DOHH2 (cell line): Measurements from ENCODE around the gene SLC52A3.

Experiments
- H3F3A ChIP-seq: fragments of 200-600 bp; sonication (generic), shearing (Covaris generic); 2 replicates; pipeline ENCODE4 v1.6.0; 2016; ENCODE audit warnings: antibody characterized with exemption, mild to moderate bottlenecking; ENCODE audit not compliant: control insufficient read depth, insufficient read depth
- H3K27ac ChIP-seq: fragments of 200-600 bp; sonication (generic); 2 replicates; pipeline ENCODE4 v1.5.1; 2014; ENCODE audit warnings: low read depth, mild to moderate bottlenecking, low read length, moderate library complexity
- H3K27me3 ChIP-seq: fragments of 200-600 bp; sonication (generic); 2 replicates; pipeline ENCODE4 v1.6.1; 2014; ENCODE audit warnings: mild to moderate bottlenecking, low read length, mixed read lengths; ENCODE audit not compliant: control insufficient read depth
- H3K36me3 ChIP-seq: fragments of 200-600 bp; sonication (generic); 2 replicates; pipeline ENCODE4 v1.6.1; 2014; ENCODE audit warnings: mild to moderate bottlenecking, low read length, moderate library complexity, mixed read lengths; ENCODE audit not compliant: control insufficient read depth
- H3K4me1 ChIP-seq: fragments of 200-600 bp; sonication (generic); 2 replicates; pipeline ENCODE4 v1.6.1; 2014; ENCODE audit warnings: mild to moderate bottlenecking, low read length, mixed read lengths; ENCODE audit not compliant: control insufficient read depth
- H3K4me2 ChIP-seq: fragments of 200-600 bp; sonication (generic); 2 replicates; pipeline ENCODE4 v1.6.0; 2014; ENCODE audit warnings: mild to moderate bottlenecking, low read length, moderate library complexity
- H3K4me3 ChIP-seq: fragments of 200-600 bp; sonication (generic); 2 replicates; pipeline ENCODE4 v1.5.1; 2014; ENCODE audit warnings: mild to moderate bottlenecking, low read length, mixed read lengths
- H3K79me2 ChIP-seq: fragments of 200-600 bp; sonication (generic); 2 replicates; pipeline ENCODE4 v1.6.1; 2014; ENCODE audit warnings: mild to moderate bottlenecking, low read length, mixed read lengths; ENCODE audit not compliant: control insufficient read depth
- H3K9me2 ChIP-seq: fragments of 200-600 bp; sonication (generic); replicated peaks from 2 replicates; pipeline ENCODE4 v1.6.1; 2014; ENCODE audit warnings: mild to moderate bottlenecking, low read length, mixed read lengths; ENCODE audit not compliant: control insufficient read depth
- H3K9me3 ChIP-seq: fragments of 200-600 bp; sonication (generic); 2 replicates; pipeline ENCODE4 v1.6.1; 2014; ENCODE audit warnings: antibody characterized with exemption, low read length, mixed read lengths; ENCODE audit not compliant: control insufficient read depth, insufficient read depth
- H4K20me1 ChIP-seq: fragments of 200-600 bp; sonication (generic); 2 replicates; pipeline ENCODE4 v1.6.0; 2014; ENCODE audit warnings: low read depth, mild to moderate bottlenecking, antibody characterized with exemption, low read length, moderate library complexity; ENCODE audit not compliant: control insufficient read depth, insufficient read depth
- CTCF ChIP-seq: fragments of 200-600 bp; sonication (generic); IDR thresholded peaks from one replicate; pipeline ENCODE4 v1.5.1; 2014; ENCODE audit warnings: antibody characterized with exemption, mild to moderate bottlenecking, low read depth, low read length; ENCODE audit not compliant: poor library complexity, severe bottlenecking
- EZH2phosphoT487 ChIP-seq: fragments of 200-600 bp; sonication (generic); IDR thresholded peaks from 2 replicates; pipeline ENCODE4 v1.6.1; 2017; ENCODE audit warnings: borderline replicate concordance, mild to moderate bottlenecking, antibody characterized with exemption, low read length, moderate library complexity, mixed read lengths

SLC52A3 gene

GRCh38 chr20:770691-771090 is 2.4 kb upstream of the SLC52A3 start:
- Histone ChIP-seq H3K9me3 (no peaks in the 10 kb centered on the region), H3K36me3 (no peaks in the 10 kb centered on the region), H4K20me1 (no peaks in the 10 kb centered on the region), H3K27me3 (no peaks in the 10 kb centered on the region), H3K9me2 (no peaks in the 10 kb centered on the region), H3K4me1 (no peaks in the 10 kb centered on the region), H3K4me2 (no peak overlapping the region), H3K79me2 (no peaks in the 10 kb centered on the region), H3K4me3 (no peak overlapping the region), H3K27ac (no peak overlapping the region), H3F3A (no peaks in the 10 kb centered on the region)
- no peak for TF ChIP-seq EZH2phosphoT487
- TF ChIP-seq CTCF, result no peak

- H3K4me1 ChIP-seq, result no peaks in the 10 kb centered on the region
- no peak overlapping the region for H3K27ac ChIP-seq
- no peaks in the 10 kb centered on the region for H3K27me3 ChIP-seq
- H3K36me3 ChIP-seq, result no peaks in the 10 kb centered on the region
- no peaks in the 10 kb centered on the region for H3K9me3 ChIP-seq
- no peaks in the 10 kb centered on the region for H3F3A ChIP-seq
- no peaks in the 10 kb centered on the region for H3K79me2 ChIP-seq
- H3K9me2 ChIP-seq, result no peaks in the 10 kb centered on the region
- H3K4me3 ChIP-seq, result no peak overlapping the region
- H3K4me2 ChIP-seq, result no peak overlapping the region
- TF ChIP-seq EZH2phosphoT487, result no peak
- no peak for TF ChIP-seq CTCF
- no peaks in the 10 kb centered on the region for H4K20me1 ChIP-seq
Observed at GRCh38 chr20:766906-767305, 1.4 kb downstream of the SLC52A3 start.

DNA sequence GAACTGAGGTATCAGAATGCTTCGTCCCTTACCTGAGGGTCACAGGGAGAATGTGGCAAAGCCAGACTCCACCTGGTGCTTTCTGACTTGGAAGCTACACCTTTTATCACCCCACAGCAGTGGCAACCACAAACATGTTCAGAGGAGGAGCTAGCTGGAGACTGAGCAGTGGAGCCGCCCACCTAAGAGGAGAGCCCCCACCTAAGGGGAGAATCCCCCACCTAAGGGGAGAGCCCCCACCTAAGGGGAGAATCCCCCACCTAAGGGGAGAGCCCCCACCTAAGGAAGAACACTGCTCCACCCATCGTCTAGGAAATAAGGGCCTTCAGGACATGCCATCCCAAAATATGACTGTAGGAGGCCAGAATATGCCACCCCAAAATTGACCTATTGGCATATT is 4.0 kb downstream of the SLC52A3 start:
- H4K20me1 ChIP-seq, result no peaks in the 10 kb centered on the region
- TF ChIP-seq CTCF, result no peak
- TF ChIP-seq EZH2phosphoT487, result no peak
- no peak overlapping the region for H3K27ac ChIP-seq
- H3K4me3 ChIP-seq, result no peak overlapping the region
- no peaks in the 10 kb centered on the region for H3K79me2 ChIP-seq
- H3F3A ChIP-seq, result no peaks in the 10 kb centered on the region
- no peaks in the 10 kb centered on the region for H3K36me3 ChIP-seq
- H3K27me3 ChIP-seq, result no peaks in the 10 kb centered on the region
- H3K4me2 ChIP-seq, result no peak overlapping the region
- no peaks in the 10 kb centered on the region for H3K9me3 ChIP-seq
- no peaks in the 10 kb centered on the region for H3K9me2 ChIP-seq
- no peaks in the 10 kb centered on the region for H3K4me1 ChIP-seq
